Measurements from ENCODE around the gene PASK. TPM values are rescaled to one million over a fixed set of nuclear protein-coding genes. Genes with fewer than 3 reads are reported as not detected.

PASK gene
- total RNA-seq, 1 experiment from 2014 or later = 80.9 TPM

GRCh38 chr2:241081190-241081642 lies 68.1 kb downstream of the PASK start:
- Mint-ChIP-seq H3K9me3 (no peaks in the 10 kb centered on the region), H3K36me3 (peaks cover 2% of the 10 kb centered on the region; the same call in 1 of the 2 replicates), H3K27me3 (ENCODE audit: low read depth) (no peaks in the 10 kb centered on the region), H3K4me1 (no peaks in the 10 kb centered on the region), H3K27ac (peak overlapping the region; percentile 93), H3K4me3 (no peak overlapping the region)
- TF ChIP-seq MYBL2 (CRISPR knock-in tag; IDR thresholded peaks at IDR 0.05) (no peak), SMAD4 (CRISPR knock-in tag; IDR thresholded peaks at IDR 0.05) (no peak), CTCF (IDR thresholded peaks at IDR 0.05) (no peak), ATF2 (CRISPR knock-in tag; IDR thresholded peaks at IDR 0.05; ENCODE audit: borderline replicate concordance, low read depth) (no peak), PRRX2 (CRISPR knock-in tag; IDR thresholded peaks at IDR 0.05) (no peak), FOXJ3 (CRISPR knock-in tag; IDR thresholded peaks at IDR 0.05; ENCODE audit: borderline replicate concordance) (no peak), MLX (CRISPR knock-in tag; IDR thresholded peaks at IDR 0.05) (no peak), TCF7 (CRISPR knock-in tag; IDR thresholded peaks at IDR 0.05; ENCODE audit: low read depth) (no peak), TP53 (CRISPR knock-in tag; IDR thresholded peaks at IDR 0.05) (no peak), SP1 (CRISPR knock-in tag; conservative IDR thresholded peaks at IDR 0.05) (no peak), ZNF263 (CRISPR knock-in tag; IDR thresholded peaks at IDR 0.05; ENCODE audit: low read depth) (no peak), ETV6 (CRISPR knock-in tag; IDR thresholded peaks at IDR 0.05) (no peak), ZNF671 (CRISPR knock-in tag; IDR thresholded peaks at IDR 0.05) (no peak), CDX4 (CRISPR knock-in tag; IDR thresholded peaks at IDR 0.05; ENCODE audit: borderline replicate concordance) (no peak)
- DNase-seq (ENCODE audit: low spot score) (no peak), ATAC-seq (0 out of 2 replicates have a peak, but pooled peaks have one; percentile 30)
- ChIA-PET CTCF (no interaction called here), POLR2A (no interaction called here)

GRCh38 chr2:241080405-241081189 lies 68.7 kb downstream of the PASK start:
- POLR2A ChIA-PET = no interaction called here
- Mint-ChIP-seq H3K4me1 (no peaks in the 10 kb centered on the region), H3K27ac (no peak overlapping the region), H3K9me3 (no peaks in the 10 kb centered on the region), H3K4me3 (no peak overlapping the region), H3K36me3 (no peaks in the 10 kb centered on the region), H3K27me3 (ENCODE audit: low read depth) (no peaks in the 10 kb centered on the region)
- no peak for ATAC-seq
- no peak for DNase-seq (ENCODE audit: low spot score)
- CTCF ChIA-PET = no interaction called here
- TF ChIP-seq, protein P1, sequence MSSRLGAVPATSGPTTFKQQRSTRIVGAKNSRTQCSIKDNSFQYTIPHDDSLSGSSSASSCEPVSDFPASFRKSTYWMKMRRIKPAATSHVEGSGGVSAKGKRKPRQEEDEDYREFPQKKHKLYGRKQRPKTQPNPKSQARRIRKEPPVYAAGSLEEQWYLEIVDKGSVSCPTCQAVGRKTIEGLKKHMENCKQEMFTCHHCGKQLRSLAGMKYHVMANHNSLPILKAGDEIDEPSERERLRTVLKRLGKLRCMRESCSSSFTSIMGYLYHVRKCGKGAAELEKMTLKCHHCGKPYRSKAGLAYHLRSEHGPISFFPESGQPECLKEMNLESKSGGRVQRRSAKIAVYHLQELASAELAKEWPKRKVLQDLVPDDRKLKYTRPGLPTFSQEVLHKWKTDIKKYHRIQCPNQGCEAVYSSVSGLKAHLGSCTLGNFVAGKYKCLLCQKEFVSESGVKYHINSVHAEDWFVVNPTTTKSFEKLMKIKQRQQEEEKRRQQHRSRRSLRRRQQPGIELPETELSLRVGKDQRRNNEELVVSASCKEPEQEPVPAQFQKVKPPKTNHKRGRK (CRISPR knock-in tag; IDR thresholded peaks at IDR 0.05; ENCODE audit: borderline replicate concordance) = no peak
- TF ChIP-seq E2F1 (CRISPR knock-in tag; IDR thresholded peaks at IDR 0.05) (no peak), ELF4 (CRISPR knock-in tag; IDR thresholded peaks at IDR 0.05; ENCODE audit: low read depth) (no peak), ATF2 (CRISPR knock-in tag; IDR thresholded peaks at IDR 0.05; ENCODE audit: borderline replicate concordance, low read depth) (no peak), NFATC4 (CRISPR knock-in tag; IDR thresholded peaks at IDR 0.05) (no peak), CTCF (IDR thresholded peaks at IDR 0.05) (no peak), IRF1 (CRISPR knock-in tag; IDR thresholded peaks at IDR 0.05) (no peak), ZNF671 (CRISPR knock-in tag; IDR thresholded peaks at IDR 0.05) (no peak), SMAD4 (CRISPR knock-in tag; IDR thresholded peaks at IDR 0.05) (no peak)
- TF ChIP-seq, protein P2, sequence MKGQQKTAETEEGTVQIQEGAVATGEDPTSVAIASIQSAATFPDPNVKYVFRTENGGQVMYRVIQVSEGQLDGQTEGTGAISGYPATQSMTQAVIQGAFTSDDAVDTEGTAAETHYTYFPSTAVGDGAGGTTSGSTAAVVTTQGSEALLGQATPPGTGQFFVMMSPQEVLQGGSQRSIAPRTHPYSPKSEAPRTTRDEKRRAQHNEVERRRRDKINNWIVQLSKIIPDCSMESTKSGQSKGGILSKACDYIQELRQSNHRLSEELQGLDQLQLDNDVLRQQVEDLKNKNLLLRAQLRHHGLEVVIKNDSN (CRISPR knock-in tag; IDR thresholded peaks at IDR 0.05) = no peak
